Stimulated activated CD8-positive, alpha-beta memory T cell treated with anti-CD3 and anti-CD28 coated beads, Interleukin-12 subunit alpha, Interleukin-12 subunit beta, amount 100 ng/mL, for 24 hours (primary cell): ENCODE measurements around the gene FZD4.
"Not testable (repeated sequence)": the region's sequence is repeated elsewhere in the genome, so short reads cannot be mapped to it uniquely, and the experiment has no call there.

Source experiments
- DNase-seq: peaks from one replicate; pipeline ENCODE4 v3.0.0-alpha.2; 2020; ENCODE audit errors: extremely low read depth

Gene FZD4

DNA sequence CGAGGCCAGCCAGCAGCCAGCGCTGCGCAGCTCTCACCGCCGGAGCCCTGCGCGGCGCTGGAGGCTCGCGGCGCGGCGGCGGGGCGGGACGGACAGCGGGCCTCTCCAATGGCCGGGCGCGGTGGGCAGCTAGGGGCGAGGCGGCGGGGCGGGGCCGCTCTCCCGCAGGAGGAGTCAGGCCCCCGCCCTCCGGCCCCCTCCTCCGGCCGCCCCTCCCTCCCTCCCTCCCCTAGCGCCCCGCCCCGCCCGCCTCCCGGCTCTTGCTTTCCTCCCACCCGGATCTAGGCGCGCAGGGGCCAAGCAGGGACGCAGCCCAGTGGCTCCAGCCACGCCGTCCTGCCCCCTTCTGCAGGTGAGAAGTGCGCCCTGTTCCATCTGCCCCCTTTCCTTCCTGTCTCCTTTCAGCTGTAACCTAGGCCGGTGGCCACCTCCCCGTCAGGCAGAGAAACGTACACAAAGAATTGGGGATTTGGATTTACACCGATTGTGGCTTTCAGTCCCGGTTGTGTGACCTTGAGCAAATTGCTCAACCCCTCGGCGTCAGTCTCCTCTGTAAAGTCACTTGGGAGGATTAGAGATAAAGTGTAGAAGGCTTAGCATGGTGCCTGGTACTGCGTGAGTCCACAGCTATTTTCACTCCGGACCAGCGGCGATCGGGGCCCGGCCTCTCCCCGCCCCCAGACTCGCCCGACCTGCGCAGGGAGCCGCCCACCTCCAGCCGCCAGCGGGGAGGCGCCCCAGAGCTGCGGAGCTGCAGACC is at the start of gene FZD4:
FZD4 (minus strand) TSS at position 35 of the 760 bp plus-strand sequence. CDS start 310 bp downstream, outside the sequence.
- peak; percentile 34 for DNase-seq

DNA sequence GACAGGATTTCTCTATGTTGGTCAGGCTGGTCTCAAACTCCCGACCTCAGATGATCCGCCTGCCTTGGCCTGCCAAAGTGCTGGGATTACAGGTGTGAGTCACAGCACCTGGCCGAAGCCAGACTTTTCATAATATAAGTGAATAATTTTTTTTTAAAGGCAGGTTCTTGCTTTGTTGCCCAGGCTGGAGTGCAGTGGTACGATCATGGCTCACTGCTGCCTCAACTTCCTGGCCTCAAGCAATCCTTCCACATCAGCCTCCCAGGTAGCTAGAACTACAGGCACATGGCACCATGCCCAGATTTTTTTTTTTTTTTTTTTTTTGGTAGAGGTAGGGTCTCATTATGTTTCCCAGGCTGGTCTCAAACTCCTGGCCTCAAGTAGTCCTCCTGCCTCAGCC is 49.1 kb upstream of the FZD4 start:
- DNase-seq: not testable (repeated sequence)

DNA sequence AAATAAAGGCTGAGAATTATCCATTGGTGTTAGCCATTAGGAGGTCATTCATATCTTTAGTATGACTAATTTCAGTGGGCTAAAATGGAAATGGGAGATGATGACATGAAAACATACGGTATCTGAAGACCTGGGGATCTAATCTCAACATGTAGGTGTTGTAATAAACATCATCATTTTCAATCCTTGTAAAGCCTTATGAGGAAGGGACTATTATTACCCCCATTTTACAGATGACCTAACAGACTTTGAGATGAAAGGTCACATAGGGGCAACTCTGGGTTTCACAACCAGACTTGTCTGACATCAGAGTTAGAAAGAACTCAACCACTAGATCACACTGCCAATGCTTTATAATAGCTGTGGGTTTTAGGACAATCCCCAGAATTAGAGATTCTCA is 47.7 kb upstream of the FZD4 start:
- no peak for DNase-seq

DNA sequence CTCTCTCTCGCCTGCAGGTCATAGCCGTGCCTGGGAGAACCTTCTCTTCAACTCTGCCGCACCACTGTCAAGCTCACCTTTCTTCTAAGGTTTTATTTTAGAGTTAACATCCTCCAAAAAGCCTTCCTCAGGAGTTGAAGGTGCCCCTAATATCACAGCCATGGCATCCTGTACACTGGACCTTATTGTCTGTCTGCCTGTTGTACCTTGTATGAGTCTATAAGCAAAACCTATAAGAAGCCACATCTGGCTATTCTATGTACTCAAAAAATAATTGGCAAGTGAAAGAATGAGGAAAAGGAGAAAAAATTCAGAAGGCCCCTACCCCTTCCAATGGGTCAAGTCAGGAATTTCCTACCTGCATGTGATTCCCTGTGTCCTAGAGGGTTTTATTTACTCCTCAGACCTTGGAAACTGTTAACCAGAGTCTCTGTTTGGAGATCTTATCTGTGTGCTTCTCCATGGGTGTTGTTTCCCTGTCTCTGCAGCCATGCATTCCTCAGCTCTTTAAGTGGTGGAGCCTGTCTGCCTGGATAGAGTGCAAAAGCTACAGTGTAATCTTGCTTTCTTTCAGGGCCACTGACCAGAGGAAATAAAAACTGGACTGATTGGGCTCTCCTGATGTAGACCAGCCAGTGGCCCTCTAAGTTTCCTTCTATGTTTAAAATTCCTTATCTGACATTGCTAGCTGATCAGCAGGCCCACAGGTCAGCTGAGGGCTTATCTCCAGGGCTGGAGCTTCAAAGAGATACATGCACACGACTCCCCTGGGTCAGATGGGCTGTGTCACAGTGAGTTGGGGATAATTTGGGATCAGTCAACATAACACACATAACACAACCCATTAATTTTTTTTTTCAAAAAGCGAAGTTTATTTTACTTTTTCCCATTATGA is 44.9 kb upstream of the FZD4 start:
- DNase-seq: no peak

DNA sequence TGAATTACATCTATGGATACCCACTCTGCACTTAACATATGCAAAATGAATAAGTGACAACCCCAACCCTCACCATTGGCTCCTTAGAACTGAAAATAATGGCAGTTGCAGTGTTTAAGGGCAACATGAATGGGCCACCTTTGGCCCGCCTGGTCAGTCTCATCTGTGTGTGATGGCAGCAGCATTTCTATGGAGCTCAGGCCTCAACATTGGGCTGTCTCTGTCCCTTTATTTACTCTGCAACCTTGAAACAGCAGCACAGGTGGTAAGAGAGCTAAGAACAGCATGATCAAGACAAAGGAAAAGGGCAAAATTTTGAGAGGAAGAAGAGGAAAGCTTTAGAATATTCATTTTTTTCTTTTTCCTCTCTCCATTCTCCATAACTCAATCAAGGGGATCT is 44.2 kb upstream of the FZD4 start:
- no peak for DNase-seq

DNA sequence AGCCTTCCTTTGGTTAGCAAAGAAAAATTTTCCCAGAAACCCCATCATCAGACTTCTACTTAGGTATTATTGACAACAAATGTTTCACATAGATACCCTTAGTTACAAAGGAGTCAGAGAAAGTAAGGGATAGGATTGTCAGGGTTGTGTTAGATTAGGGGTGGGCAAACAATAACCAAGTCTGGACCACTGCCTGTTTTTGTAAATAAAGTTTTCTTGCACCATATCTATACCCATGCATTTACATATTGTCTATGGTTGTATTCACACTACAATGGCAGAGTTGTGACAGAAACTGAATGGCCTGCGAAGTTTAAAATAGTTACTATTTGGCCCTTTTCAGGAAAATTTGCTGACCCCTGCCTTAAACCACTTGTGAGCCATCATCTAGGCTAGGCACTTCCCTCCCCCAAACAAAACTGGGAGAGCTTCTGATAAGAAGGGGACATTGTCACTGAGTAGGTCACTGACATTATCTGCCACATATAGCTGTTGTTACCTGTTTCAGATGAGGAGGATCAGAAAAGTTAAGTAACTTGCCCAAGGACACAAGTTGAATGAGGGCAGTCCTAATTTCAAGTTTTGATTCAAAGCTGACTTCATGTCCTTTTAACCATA is 41.9 kb upstream of the FZD4 start:
- no peak for DNase-seq

DNA sequence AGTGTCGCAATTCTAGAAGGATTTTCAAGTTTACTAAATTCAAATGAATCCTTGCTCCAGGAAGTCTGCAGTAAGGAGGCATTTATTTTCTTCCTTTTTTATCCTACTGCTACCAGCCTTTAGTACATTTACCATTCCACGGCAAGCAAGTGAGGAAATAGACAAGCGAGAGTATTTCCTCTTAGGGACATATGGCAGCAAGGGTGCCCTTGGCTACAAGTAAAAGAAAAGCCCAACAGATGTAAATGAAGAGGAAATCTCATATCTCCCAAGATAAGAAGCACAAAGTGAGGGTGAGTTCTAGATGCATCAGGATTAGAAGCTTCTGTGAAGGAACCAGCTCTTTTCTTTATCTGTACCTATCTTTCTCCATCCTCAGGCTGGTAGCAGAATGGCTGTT is 37.8 kb upstream of the FZD4 start:
- DNase-seq: no peak

DNA sequence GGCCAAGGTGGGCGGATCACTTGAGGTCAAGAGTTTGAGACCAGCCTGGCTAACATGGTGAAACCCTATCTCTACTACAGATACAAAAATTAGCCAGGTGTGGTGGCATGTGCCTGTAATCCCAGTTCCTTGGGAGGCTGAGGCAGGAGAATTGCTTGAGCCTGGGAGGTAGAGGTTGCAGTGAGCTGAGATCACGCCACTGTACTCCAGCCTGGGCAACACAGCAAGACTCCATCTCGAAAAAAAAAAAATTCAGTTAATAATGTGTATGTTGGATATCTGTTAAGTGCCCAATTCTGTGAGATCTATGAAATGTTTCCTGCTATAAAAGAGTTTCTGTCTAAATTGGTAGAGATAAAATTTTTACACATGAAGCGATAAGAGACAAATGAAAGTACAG is 37.1 kb upstream of the FZD4 start:
- DNase-seq: not testable (repeated sequence)

DNA sequence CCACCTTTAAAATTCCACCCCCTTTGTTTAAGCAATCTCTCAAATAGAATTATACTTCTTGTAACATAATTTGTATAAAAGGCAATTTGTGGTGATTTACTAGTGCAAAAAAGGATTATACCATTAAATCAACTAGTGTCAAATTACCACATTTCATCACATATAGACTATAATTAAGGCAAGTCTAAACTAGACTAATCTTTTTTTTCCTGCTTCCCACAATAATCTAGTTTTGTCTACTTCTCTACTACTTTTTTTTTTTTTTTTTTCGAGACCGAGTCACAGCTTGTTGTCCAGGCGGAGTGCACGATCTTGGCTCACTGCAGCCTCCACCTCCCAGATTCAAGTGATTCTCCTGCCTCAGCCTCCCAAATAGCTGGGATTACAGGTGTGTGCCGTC is 36.1 kb upstream of the FZD4 start:
- DNase-seq: no peak

DNA sequence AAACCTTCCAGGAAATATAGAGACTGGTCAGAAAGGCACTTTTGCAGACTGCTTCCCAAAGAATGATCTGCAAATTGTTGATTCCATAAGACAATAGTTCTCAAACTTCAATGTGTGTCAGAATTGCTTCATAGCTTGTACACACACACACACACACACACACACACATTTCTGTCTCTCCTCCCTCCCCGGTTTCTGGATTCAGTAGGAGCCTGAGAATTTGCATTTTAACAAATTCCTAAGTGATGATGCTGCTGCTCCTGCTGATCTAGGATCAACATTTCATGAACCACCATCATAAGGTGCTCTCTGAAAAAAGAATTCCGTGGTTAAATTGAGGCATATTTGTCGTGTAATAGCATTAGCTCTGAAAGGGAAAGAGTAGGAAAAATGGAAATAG is 35.3 kb upstream of the FZD4 start:
- no peak for DNase-seq

DNA sequence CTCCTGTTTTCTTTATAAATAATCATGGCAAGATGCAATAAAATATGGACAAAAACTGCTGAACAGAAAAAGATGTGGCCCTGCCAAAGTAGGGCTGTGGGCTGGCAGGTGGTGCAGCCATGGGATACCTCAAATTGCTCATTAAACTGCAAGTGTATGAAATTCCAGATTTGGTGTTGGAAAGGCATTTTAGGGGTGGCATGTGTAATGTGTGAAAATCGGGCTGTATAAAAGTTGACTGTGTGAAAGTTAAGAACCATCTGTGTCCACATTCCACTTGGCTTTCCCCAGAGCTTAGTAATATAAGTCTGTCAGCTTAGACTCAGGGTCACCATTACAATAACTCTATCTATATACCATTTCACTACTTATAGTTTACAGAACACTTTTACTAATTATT is 34.8 kb upstream of the FZD4 start:
- DNase-seq: no peak

DNA sequence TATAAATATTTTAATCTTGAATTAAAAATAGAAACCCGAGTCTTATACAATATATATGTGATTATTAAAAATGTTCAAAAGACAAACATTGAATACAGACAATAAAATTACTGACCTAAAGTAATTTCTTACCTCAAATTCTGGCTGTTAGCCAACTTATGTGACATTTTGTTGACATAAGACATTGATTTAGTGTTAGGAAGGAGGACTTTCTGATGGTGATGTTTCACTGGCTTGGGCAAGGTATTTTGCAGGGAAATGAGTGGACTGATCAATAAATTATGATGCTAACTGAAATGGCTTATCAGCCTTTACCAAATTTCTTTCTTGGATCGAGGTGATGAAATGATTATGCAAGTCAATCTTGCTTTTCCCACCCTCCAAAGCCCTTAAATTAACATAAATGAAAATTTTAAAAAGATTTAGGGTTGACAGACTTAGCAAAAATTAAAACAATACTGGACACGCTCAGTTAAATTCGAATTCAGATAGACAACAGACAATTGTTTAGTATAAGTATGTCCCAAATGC is 33.2 kb upstream of the FZD4 start:
- no peak for DNase-seq

DNA sequence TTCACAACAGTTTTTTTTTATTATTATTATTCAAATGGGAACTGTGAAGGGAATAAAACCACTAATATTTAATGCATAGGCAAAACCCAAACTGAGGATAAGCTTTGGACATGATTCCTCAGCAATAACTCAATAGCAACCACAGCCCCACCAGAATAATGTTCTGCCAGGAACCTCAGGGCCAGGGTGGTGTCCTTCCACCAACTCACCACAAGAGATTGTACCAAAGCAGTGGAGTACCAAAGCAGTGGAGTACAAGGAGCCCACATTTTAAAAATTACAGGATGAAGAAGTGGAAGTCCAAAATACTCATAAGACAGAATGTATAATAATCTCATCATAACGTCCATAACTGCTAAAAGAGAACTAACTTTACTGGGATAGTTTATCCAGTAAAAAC is 32.5 kb upstream of the FZD4 start:
- DNase-seq: no peak

DNA sequence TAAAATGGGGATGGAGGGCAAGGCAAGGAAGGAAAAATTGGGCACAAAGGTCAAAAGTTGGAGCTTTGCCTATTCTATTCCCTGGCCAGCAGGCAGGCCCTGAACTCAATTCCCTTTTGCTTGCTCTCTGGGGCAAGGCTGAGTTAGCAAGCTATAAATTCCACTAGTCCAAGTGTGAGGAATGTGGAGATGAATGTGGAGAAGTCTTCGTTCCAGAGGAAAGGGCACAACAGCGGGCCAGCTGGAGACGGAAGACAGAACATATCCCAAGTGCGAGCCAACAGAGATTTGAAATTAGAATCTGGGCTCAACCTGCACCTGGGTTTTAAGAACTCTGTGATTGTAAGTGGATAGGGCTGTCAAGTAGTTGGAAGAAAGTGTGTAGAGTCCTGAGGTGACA is 29.5 kb upstream of the FZD4 start:
- no peak for DNase-seq

DNA sequence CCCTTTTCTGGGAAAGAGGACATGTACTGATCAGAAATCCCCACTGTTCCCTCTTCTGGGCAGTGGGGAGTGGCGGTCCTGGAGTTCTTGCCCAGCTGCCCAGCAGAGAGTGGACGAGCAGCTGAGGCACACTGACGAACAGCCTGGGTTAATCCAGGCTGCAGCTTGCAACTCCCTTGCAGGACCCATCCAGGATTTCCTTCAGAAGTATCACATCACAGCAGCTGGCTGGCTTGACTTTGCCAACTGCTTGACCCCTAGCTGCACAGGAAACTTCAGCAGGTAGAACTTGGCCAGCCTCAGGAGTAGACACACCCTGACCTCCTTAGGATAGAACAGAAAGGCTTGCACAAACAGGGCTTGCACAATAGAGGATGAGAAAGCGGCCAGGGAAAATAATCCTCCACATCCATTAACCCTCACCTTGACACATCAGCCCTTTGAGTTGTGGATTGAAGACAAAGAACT is 27.9 kb upstream of the FZD4 start:
- DNase-seq: no peak

DNA sequence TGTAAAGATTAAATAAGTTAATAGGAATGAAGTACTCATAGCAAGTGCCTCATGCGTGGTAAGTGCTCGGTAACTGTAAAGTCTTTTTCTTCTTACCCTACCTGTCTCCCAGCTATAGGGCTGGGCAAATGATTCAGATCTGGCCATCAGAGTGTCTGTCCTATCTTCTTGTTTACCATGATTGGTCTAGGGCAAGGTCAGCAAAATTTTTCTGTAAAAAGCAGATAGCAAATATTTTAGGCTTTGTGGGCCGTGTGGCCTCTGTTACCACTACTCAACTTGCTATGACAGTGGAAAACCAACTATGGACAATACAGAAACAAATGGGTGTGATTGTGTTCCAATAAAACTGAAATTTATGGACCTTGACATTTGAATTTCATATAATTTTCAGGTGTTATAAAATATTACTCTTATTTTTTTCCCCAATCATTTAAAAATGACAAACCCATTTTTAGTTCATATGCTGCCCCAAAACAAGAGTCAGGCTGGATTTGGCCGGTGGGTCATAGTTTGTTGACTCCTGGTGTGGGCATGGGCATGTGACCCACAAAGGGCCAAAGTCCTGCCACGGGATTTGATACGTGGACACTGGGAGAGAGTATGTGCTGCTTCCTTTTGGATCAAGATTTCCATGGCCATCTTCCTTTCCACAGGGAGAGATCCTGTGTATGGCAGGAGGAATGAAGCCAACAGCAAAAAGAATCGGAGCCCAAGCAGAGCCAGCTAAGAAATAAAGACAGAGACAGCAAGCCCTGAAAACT is 26.8 kb upstream of the FZD4 start:
- DNase-seq: no peak

DNA sequence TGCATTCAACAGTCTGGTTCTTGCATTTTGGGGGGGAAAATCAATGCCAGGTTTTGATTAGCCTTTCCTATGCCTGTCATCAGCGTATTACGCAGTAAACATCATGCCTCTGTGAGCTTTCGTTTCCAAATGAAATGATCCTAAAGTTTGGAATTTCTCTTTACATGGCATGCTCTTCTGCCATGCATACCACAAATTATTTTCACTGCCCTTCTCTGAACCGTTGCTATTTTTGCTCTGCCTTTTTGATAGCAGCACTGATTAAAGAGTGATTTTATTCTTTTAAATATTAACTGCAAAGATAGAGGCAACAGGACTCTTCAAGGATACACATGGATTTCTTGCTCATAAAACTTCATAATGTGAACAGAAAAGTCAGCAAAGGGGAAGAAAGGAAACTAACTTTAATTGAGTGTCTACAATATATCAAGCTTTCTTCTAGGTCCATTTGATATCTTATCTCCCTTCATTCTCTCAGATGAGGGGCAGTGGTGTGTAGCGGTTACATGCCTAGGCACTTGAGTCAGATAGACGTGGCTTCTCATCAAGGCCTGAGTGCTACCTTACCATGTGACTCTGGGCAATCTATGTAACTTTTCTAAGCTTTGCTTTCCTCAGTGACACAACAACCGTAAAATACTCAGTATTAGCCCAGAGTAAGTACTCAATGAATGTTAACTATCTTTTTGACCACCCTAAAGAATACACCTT is 25.0 kb upstream of the FZD4 start:
- no peak for DNase-seq

DNA sequence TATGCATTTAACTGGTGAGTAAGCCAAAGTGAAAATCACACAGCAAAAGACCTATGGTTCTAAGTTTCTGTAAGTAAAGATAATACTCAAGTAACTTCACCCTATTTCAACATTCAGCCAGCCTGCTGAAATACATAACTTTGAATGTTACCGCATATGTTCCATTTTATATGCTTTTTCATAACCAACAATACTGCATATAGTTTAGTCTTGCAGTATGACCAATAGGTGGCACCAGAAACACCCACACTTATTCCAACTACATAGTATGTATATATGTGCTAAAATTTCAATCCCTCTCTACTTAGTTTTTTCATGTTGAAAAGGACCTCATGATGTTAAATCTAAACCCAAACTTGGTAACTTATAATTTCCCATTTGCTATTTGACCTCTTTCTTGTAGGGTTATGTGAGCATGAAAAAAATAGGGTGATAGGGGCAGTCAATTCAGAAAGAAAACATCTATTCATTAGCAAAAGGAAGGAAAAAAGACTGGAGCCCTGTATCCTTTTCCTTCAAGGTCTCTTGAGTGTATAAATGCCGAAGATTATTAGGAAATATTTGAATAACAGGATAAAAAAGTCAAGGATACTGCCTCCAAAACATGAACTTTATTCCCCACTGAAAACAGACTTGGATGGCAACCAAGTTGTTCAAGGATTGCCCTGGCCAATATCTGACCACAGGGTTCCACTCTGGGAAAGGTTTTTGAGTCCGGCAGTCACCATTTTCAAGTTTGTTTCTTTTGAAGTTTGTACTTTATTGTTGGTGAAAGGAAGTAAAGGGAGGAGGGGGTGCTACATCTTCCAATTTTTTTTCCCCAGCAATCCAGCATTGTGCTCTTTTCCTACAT is 23.8 kb upstream of the FZD4 start:
- DNase-seq: no peak

DNA sequence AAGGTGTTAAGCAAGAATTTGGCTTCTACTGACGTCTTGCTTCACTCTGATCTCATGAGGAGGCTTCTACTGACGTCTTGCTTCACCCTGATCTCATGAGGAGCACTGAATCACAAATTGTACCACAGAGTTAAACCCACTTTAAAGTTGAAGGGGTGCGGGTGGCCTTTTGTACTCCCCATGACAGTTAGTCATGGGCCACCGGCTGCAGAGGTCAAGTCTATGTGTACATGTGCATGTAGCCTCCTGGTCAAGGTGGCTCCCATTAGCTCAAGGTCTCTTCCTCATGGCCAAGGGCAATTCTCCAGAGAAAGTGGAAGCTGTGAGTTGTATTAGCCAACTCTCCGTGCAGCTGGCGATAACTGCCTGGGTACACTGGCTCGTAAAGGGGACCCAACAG is 23.1 kb upstream of the FZD4 start:
- no peak for DNase-seq
